GM19099 (cell line): ENCODE results near the gene TNRC6C.

ENCODE experiments used
- POLR2A ChIP-seq: IDR thresholded peaks from 3 replicates; pipeline ENCODE4 v1.6.1; 2011; ENCODE audit warnings: low read depth; ENCODE audit not compliant: insufficient read length; ENCODE audit errors: extremely low read depth

TNRC6C gene

GRCh38 chr17:78040440-78041385 lies 82.2 kb downstream of the TNRC6C start:
- no peak for TF ChIP-seq POLR2A

GRCh38 chr17:78041386-78042179 lies 83.1 kb downstream of the TNRC6C start:
- no peak for TF ChIP-seq POLR2A

GRCh38 chr17:78042542-78042941 lies 84.0 kb downstream of the TNRC6C start:
- no peak for TF ChIP-seq POLR2A

- TF ChIP-seq POLR2A = no peak
These were observed 84.5 kb downstream of the TNRC6C start for GRCh38 chr17:78043031-78043430.

- no peak for TF ChIP-seq POLR2A
These were observed 85.9 kb downstream of the TNRC6C start for GRCh38 chr17:78044280-78044835.

- no peak for TF ChIP-seq POLR2A
These were observed 86.8 kb downstream of the TNRC6C start for GRCh38 chr17:78045316-78045715.

- no peak for TF ChIP-seq POLR2A
These were observed 88.4 kb downstream of the TNRC6C start for GRCh38 chr17:78046923-78047322.

- no peak for TF ChIP-seq POLR2A
These were observed 90.1 kb downstream of the TNRC6C start for GRCh38 chr17:78048346-78049292.

- no peak for TF ChIP-seq POLR2A
These were observed 91.1 kb downstream of the TNRC6C start for GRCh38 chr17:78049609-78050008.

- no peak for TF ChIP-seq POLR2A
These were observed 92.9 kb downstream of the TNRC6C start for GRCh38 chr17:78051186-78051972.

GRCh38 chr17:78053777-78054468 lies 95.4 kb downstream of the TNRC6C start:
- no peak for TF ChIP-seq POLR2A

GRCh38 chr17:78057113-78057740 lies 98.7 kb downstream of the TNRC6C start:
- TF ChIP-seq POLR2A = no peak

GRCh38 chr17:78058001-78058400 lies 99.5 kb downstream of the TNRC6C start:
- no peak for TF ChIP-seq POLR2A

GRCh38 chr17:78058581-78058980 lies 100.1 kb downstream of the TNRC6C start:
- TF ChIP-seq POLR2A = no peak
